ENCODE measurements around the gene UBXN11.
A peak's percentile ranks its signal among the peaks of the same experiment; 100 is the strongest.
"Not testable (repeated sequence)": the region's sequence is repeated elsewhere in the genome, so short reads cannot be mapped to it uniquely, and the experiment has no call there.

Gene UBXN11

DNA sequence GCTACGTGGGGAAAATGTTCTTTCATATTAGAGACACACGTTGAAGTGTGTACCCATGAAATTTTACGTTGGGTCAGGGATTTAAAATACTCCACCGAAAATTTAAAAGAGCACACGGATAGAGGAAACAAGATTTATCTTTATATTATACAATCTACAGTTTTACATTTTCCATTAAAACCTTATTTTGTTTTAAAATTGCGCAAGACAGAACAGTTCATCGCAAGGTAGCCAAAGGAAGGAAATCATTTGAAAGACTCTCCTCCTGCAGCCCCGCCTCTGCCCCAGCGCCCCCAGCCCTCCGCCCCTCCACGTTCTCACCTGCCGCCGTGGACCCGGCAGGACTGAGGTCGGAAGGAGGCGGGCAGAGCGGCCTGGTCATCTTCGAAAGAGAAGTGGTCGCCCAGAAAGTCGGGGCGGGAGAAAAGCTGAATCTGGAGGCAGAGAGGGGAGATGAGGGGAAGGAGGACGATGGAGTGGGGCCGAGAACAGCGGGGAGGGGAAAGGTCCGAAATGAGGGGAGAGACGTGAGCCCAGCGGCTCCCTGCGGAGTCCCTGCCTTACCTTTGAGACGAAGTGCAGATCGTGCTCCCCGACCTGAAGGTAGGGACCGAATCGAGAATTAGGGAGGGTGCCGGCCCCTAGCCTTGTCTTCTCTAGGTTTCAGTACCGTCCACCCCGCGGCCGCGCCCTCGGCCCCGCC lies 29.5 kb upstream of the UBXN11 start:
- DNase-seq: no peak

DNA sequence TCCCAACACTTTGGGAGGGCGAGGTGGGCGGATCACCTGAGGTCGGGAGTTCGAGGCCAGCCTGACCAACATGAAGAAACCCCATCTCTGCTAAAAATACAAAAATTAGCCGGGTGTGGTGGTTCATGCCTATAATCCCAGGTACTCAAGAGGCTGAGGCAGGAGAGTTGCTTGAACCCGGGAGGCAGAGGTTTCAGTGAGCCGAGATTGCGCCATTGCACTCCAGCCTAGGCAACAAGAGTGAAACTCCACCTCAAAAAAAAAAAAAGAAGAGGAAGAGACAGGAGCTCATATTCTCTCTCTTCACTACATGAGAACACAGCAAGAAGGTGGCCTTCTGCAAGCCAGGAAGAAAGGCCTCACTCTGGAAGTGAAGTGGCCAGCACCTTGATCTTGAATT lies 26.9 kb upstream of the UBXN11 start:
- DNase-seq: not testable (repeated sequence)

DNA sequence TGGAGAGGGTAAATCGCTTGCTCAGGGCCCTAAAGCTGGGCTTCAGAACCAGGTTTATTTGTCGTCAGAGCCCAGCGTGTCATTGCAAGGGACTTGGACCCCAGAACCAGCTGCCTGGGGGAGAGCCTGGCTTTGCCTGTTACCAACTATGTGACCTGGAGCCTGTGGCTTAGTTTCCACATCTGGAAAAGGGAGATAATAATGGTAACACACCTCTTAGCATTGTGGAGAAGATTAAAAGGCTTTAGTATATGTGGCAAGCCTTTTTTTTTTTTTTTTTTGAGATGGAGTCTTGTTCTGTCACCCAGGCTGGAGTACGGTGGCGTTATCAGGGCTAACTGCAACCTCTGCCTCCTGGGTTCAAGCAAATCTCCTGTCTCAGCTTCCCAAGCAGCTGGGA lies 23.8 kb upstream of the UBXN11 start:
- no peak for DNase-seq

DNA sequence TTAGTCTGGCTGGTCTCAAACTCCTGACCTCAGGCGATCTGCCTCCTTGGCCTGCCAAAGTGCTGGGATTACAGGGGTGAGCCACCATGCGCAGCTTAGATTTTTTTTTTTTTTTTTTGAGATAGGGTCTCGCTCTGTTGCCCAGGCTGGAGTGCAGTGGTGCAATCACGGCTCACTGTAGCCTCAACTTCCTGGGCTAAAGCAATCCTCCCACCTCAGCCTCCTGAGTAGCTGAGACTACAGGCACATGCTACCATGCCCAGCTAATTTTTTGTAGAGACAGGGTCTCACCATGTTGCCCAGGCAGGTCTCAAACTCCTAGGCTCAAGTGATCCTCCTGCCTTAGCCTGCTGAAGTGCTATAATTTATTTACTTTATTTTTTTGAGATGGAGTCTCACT lies 22.9 kb upstream of the UBXN11 start:
- DNase-seq: not testable (repeated sequence)

DNA sequence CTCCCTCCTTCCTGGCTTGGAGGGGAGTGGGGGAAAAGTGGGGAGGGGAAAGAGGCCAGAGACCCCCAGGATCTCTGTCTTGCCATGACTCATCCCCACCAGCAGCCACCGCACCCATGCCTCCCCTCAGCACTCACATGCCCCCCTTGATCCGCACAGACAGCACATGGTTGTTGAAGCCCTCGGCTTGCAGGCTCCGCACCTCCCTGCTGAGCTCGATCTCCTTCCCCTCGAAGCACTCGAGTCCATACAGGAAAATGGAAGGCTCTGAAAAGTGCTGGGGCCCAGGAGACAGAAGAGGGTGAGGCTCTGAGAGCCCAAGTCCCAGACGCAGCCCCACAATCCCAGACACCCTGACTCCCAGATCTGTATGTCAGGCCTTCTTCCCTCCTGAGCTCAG lies 22.2 kb upstream of the UBXN11 start:
- no peak for DNase-seq

DNA sequence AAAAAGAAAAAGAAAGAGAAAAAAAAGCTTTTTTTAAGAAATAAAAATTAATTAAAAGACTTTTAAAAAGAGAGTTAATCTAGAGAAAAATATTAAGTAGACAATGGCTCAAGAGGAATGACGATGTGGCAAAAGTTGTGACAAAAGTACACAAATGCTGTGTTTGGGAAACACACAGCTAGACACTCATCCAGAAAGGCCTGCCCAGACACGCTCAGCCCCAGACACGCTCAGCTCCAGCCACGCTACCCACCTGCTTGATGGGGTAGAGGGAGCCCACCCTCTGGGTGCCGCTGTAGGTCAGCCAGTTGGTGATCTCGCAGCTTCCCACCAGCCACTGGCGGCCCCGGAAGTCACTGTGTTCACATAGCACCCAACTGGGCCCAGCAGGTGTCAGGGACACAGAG lies 21.5 kb upstream of the UBXN11 start:
- DNase-seq: no peak

DNA sequence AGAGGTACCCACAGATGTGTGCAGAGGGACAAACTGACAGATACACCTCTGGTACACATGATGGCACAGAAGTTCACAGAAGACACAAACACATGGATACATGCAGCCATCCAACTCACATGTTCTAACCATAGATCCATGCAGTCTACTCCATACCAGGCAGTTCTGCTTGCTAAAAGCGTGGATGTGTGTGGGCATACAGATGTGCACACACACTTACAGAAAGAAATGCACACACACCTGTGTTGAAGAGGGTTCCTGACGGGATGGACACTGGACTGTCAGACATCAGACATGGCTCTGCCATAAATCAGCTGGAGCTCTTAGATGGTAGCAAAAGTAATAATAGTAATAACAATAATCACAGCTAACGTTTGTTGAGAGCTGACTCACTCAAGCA lies 18.1 kb upstream of the UBXN11 start:
- DNase-seq: no peak

DNA sequence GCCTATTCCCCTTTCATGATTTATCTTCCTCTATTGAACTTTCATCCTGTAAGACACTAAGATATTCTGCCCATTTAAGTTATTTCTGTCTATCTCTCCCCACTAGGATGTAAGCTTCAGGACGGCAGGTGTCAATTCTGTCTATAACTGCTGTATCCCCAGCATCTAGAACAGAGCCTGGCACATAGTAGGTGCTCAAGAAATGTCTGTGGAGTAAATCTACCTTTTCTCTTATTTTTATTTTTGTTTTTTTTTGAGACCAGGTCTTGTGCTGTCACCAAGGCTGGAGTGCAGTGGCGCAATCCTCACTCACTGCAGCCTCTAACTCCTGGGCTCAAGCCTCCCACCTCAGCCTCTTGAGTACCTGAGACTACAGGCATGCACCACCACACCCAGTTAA lies 16.9 kb upstream of the UBXN11 start:
- DNase-seq: no peak

DNA sequence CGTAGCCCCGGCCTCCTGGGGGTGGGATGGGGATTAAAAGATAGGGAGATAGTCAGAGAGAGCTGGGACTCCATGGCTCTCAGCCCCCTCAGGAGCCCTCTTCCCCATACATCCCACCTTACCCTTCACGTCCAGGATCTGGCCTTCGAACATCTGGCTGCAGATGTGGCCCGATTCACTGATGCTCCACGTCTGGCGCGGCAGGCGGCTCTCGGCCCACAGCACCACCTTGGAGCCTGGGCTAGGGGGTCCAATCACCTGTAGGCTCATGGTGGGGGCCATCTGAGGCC lies 15.6 kb upstream of the UBXN11 start:
- no peak for DNase-seq

DNA sequence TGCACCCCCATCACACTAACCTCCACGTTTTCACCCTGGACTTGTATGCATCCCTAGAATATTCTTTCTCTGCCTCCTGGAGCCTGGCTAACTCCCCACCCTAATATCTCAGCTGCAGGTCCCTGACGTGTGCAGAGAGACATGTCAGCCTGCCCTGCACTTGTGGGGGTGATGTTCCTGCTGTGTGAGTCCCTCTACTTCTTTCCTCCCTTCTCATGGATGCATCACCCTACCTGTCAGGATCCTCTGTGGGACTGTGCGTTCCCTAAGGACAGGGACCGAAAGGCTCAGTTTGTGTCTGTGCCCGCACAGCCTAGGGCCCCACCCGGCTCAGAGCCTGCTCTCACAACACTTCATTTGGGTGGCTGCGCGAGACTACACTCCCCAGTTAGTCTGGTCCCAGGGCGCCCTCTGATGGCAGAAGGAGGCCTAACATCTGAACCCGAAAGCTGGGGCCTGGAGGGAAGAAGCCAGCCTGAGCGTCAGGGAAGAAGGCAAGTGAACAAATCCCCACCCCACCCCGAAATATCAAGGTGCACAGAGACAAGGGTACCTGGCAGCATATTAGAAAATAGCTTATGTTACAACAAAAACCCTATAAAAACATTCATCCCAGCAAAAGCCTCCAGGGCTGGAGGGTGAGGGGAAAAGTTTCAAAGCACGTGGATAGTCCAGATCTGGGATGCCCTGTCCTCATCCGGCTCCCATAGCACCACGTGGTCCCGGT lies 15.0 kb upstream of the UBXN11 start:
- peak; percentile 97 for DNase-seq

DNA sequence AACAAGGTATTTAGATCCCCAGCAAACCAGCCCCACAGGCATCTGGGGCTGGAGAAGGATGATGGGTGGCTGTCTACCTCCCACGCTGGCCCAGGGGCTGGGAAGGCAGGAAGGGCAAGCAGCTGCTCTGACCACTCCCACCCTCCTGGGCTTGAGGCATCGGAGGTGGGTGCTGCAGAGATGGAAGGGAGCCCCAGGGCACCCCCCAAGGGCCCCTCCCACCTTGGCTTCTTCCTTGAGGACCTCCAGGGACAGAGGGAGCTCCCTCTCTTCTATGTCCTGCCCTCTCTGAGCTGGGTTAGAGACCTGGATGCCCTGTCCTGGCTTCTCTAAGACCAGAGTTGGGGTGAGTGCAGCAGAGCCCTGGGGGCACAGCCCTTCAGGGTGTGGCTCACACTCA lies 14.5 kb upstream of the UBXN11 start:
- DNase-seq: no peak

DNA sequence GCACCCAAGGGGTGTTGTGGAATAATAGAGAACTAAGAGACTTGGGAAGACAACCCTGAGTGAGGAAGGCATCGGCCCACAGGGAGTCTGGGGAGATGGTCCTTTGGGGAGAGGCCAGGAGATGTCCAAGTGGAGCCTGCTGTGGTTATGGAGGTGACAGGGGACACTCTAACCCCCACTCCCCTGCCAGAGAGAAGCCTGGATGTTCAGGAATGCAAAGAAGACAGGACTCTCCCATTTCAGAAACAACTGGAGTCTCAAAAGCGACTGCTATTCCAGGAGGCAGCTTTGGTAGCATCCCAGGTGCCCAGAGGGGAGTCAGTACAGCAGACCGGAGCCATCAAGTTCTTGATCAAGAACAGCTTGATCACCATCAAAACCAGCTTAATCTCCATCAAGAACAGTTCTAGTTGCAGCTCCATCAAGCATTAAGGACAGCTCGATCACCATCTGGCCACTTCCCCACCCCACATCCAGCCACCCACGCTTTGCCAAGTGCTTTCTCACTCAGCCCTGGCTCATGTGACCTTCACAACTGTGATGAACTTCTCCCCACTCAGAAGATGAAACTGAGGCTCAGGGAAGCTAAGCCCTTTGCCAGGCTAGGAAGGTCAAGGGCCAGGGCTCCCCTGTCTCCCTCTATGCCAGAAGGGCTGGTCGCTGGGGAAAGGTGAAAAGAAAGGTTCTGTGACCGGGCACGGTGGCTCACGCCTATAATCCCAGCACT lies 12.1 kb upstream of the UBXN11 start:
- DNase-seq: peak; percentile 79

DNA sequence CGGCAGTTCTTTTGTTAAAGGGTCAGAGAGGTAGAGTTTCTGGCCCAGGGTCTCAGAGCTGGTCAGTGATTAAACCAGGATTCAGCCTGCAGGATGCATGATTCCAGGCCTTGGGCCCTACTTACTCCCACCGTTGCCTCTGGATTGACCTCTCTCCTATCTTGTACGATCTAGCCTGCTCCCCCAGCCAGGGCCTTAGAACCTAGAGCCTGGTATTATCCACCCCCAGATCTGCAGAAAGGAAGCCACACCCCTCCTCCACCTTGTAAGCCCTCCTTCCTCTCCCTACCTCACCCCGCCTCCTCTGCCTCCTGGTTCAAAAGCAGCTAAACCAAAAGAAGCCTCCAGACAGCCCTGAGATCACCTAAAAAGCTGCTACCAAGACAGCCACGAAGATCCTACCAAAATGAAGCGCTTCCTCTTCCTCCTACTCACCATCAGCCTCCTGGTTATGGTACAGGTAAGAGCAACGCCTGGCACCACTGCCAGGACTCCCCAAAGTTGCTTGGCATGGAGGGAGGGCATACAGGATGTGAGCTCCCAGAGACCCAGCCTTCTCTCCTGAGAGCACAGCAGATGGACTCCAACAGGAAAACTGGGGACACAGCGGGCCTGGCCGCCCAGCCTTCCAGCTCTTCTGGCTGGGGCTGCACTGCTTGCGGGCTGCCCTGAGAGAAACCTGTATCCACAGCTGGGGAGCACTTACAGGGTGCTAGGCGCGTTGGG lies 11.3 kb upstream of the UBXN11 start, which contains the start of gene CD52:
CD52 (plus strand) TSS at position 347 of the 726 bp plus-strand sequence; CDS start at position 407, 60 bp downstream.
- DNase-seq: peak; percentile 86

DNA sequence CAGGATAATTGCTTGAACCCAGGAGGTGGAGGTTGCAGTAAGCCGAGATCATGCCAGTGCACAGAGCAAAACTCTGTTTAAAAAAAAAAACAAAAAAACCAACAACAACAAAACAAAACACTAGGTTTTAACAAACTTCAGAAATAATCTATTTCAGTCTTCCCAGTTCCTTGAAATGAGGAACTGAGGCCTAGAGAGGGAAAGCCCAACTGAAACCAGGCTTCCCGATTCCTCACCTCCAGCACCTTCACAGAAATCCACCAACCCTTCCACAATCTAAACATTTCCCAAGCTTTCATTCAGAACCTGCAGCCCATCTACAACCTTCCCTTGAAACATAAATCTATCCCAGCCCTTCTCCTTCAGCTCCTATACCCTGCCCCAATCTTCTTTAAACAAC lies 10.7 kb upstream of the UBXN11 start:
- DNase-seq: no peak

DNA sequence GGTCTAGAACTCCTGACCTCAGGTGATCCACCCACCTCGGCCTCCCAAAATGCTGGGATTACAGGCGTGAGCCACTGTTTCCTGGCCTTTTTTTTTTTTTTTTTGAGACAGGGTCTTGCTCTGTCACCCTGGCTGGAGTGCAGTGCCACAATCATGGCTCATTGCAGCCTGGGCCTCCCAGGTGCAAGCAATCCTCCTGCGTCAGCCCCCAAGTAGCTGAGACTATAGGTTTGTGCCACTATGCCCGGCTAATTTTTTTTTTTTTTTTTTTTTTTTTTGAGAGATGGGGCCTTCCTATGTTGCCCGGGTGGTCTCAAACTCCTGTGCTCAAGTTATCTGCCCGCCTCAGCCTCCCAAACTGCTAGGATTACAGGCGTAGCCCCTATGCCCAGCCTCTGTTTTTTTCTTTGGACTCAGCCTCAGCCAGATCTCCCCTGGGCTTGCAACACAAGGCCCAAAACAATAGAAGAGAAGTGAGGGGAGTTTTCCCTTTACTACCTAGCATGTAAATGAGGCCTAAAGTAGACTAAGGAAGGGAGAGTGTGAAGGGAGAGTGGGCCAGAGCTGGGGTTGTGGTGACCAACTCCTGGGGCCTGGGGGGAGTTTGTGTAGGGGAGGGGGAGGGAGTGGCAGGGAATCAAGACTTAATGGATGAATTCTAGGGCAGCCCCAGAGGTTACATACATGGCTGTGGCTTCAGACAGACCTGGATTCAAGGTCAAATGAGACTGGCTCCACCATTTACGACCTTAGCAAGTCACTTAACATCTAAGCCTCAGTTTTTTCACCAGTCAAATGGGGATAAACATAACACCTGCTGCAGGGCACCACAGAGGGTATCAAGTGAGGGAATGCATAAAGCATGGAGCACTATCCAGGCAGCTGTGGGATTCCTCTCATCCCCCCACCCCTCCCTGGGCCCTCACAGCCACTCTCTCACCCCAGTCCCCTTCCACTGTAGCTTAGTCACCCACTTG lies 9.7 kb upstream of the UBXN11 start:
- DNase-seq: no peak

DNA sequence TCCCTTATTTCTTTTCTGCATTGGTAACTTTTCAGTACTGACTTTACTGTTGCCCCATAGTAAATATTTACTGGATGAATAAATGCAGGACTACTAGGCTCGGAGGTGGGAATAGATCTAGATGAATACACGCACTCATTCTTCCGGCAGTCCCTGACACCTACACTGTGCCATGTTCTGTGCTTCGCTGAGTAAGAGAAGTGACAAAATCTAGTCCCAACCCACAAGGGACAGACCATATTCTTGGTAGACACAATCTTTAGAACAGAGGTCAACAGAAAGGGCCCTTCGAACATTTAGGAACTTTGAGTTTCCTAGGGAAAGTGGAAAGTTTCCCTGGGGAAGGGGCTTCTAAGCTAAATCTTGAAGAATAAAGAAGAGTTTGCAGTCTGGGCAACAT lies 8.1 kb upstream of the UBXN11 start:
- no peak for DNase-seq

DNA sequence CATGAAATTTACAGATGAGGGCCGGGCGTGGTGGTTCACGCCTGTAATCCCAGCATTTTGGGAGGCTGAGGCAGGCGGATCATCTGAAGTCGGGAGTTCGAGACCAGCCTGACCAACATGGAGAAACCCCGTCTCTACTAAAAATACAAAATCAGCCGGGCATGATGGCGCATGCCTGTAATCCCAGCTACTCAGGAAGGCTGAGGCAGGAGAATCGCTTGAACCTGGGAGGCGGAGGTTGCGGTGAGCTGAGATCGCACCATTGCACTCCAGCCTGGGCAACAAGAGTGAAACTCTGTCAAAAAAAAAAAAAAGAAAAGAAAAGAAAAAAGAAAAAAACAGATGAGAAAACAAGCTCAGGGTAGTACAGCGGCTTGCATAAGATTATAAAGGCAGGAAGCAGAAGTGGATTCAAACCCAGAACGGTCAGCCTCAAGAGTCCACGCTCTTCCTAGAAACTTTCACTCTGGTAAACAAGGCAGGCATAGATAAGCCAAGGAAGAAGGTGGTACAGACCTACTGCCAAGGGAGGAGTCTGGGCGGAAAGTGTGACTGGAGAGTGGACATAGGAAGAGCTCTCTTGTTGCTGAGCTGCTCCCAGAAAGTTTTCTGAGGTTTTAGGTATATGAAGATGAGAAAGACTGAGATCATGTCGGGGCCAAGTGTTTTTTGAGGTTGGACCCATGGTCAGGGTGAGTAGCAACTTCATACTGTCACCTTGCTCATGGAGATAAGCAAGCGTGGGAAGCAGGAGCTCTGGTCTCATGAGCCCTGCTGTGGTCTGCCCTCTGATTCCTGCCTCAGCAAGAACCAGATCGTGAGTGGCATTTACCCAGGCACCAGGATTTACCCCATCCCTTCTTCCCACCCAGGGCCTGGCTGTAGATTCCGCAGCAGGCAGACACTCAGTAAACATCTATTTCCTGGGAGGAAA lies 1.8 kb upstream of the UBXN11 start:
- peak; percentile 65 for DNase-seq

DNA sequence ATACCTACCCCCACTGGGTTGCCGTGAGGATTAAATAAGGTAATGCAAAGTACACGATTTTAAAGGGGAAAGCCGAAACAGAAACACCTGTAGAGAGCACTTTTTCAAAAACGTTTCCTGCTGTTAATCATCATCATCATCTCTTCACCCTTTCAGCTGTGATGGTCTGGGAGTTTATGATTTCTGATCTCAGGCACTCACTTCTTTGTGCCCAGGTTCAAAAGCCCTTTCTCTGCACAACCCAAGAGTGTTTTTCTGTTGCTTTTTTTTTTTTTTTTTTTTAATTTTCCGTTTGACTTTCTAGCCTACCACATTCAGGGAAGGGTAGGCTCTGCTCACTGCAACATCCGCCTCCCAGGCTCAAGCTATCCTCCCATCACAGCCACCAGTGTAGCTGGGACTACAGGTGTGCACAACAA lies 936 bp upstream of the UBXN11 start:
- DNase-seq: no peak

DNA sequence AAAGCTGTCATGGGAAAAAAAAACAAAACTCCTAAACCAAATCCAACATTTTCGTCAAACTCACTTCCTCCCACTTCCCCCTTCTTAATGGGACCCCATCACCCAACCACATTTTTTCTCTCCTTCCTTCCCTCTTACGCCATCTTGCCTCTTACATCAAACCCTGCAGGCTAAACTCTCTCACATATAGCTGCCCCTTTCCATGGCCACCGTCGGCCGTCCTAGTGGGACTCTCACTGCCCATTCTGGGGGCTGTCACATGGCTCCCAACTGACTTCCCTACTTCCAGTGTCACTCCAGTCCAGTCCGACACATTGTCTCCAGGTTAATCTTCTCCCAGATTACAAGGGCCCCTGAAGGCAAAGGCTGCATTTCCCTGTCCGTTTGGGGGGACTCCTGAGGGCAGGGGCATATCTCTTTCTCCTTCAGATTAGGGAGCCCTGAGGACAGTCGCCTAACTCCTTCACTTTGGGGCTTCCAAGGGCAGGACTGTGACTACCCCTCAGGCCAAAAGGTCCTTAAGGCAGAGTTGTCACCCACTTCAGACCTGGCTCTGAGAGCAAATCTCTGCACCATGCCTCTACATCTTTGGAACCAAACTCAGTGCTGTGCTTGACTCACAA lies 658 bp downstream of the UBXN11 start:
- DNase-seq: no peak

DNA sequence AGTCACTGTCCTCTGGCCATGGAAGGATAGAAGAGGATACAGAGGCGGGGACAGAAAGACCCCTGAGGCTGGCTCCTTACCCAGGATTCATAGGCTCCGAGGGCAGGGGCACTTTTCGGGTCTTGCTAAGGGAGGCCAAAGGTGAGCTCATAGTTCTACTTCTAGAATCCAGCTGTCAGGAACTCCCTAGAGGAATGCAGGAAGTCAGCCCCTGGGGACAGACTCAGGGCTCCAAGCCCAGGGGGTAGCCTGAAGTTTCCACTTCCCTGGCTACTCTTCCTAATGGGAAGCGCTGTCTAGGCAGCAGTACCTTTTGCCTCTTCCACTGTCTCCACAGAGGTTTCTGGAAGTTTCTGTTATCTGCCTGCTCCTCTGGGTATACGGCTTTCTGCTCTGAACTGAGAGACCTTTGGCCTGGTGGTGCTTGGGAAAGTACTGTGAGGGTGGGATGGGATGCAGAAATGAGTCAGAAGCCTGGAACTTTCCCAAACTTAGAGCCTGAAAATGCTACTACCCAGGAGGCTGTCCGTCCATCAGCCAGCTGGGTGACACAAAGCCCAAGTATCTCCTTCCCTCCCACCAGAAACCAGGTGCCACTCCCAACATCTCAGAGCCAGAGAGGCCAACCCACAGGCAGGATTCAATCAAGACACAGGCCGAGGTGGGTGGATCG lies 3.6 kb downstream of the UBXN11 start:
- no peak for DNase-seq
